PC-3 (cell line): Measurements from ENCODE around the gene GAS2L1. TPM values are rescaled to one million over a fixed set of nuclear protein-coding genes. Genes with fewer than 3 reads are reported as not detected.

ENCODE experiments used
- ATAC-seq: fragments of 200-7000 bp; cut with Tn5 transposase; 2 replicates; pipeline ENCODE4 v1.9.1; 2020; ENCODE audit warnings: mild to moderate bottlenecking, moderate library complexity
- BruUV-seq: library from RNA; stranded (reverse); fragments of 400-500 nt; replicated peaks from 2 replicates; lab custom pipeline; 2021; lab: Mats Ljungman, UMichigan
- CTCF ChIA-PET: fragments of 300-600 bp; sonication (Branson Sonifier 250); formaldehyde crosslinking; loops from one replicate; lab custom pipeline; 2022; ENCODE audit warnings: antibody characterized with exemption; lab: Charles Lee
- POLR2A ChIA-PET: fragments of 300-600 bp; sonication (Branson Sonifier 250); formaldehyde crosslinking; loops from one replicate; lab custom pipeline; 2022; ENCODE audit warnings: antibody characterized with exemption; ENCODE audit not compliant: unreplicated experiment; lab: Charles Lee
- DNase-seq: peaks from one replicate; pipeline ENCODE4 v3.0.0-alpha.2; 2015
- H2AFZ ChIP-seq: fragments of 300-600 bp; sonication (generic); 2 replicates; pipeline ENCODE4 v1.6.0; 2016; ENCODE audit warnings: antibody characterized with exemption, low read length
- H3F3A ChIP-seq: fragments of 300-600 bp; sonication (generic); one replicate; pipeline ENCODE4 v1.6.0; 2017; ENCODE audit warnings: antibody characterized with exemption, low read length, control low read depth, mild to moderate bottlenecking; ENCODE audit not compliant: unreplicated experiment
- H3K27ac ChIP-seq: fragments of 300-600 bp; sonication (generic); 2 replicates; pipeline ENCODE4 v1.5.1; 2016; ENCODE audit warnings: mild to moderate bottlenecking, low read length
- H3K27me3 ChIP-seq: fragments of 300-600 bp; sonication (generic); 2 replicates; pipeline ENCODE4 v1.6.1; 2016; ENCODE audit warnings: low read length, mixed read lengths
- H3K36me3 ChIP-seq: fragments of 300-600 bp; sonication (generic); 2 replicates; pipeline ENCODE4 v1.6.1; 2016; ENCODE audit warnings: low read depth, mixed run types, low read length, mixed read lengths
- H3K4me1 ChIP-seq: fragments of 300-600 bp; sonication (generic); 2 replicates; pipeline ENCODE4 v1.5.1; 2016; ENCODE audit warnings: low read length; ENCODE audit not compliant: insufficient read depth
- H3K4me2 ChIP-seq: fragments of 300-600 bp; sonication (generic); 2 replicates; pipeline ENCODE4 v1.6.0; 2016; ENCODE audit warnings: low read length
- H3K4me3 ChIP-seq: fragments of 300-600 bp; sonication (generic); 2 replicates; pipeline ENCODE4 v1.5.1; 2016; ENCODE audit warnings: mild to moderate bottlenecking, low read length, mixed read lengths
- H3K79me2 ChIP-seq: fragments of 300-600 bp; sonication (generic); 2 replicates; pipeline ENCODE4 v1.6.1; 2017; ENCODE audit warnings: low read length, mixed read lengths
- H3K9ac ChIP-seq: fragments of 300-600 bp; sonication (generic); 2 replicates; pipeline ENCODE4 v1.6.0; 2016; ENCODE audit warnings: mild to moderate bottlenecking, low read length
- H3K9me2 ChIP-seq: fragments of 300-600 bp; sonication (generic); replicated peaks from 2 replicates; pipeline ENCODE4 v1.6.1; 2016; ENCODE audit warnings: mixed run types, low read length, mixed read lengths
- H3K9me3 ChIP-seq: fragments of 300-600 bp; sonication (generic); 2 replicates; pipeline ENCODE4 v1.6.1; 2016; ENCODE audit warnings: low read length, mixed read lengths
- H4K20me1 ChIP-seq: fragments of 300-600 bp; sonication (generic); 2 replicates; pipeline ENCODE4 v1.6.1; 2016; ENCODE audit warnings: low read length, mixed read lengths
- EZH2 ChIP-seq: fragments of 300-600 bp; sonication (generic); IDR thresholded peaks from one replicate; pipeline ENCODE4 v1.6.1; 2017; ENCODE audit warnings: antibody characterized with exemption, mild to moderate bottlenecking, low read length; ENCODE audit not compliant: unreplicated experiment
- EZH2phosphoT487 ChIP-seq: fragments of 300-600 bp; sonication (generic); IDR thresholded peaks from 2 replicates; pipeline ENCODE4 v1.6.1; 2018; ENCODE audit warnings: mild to moderate bottlenecking, antibody characterized with exemption, low read length, borderline replicate concordance
- intact Hi-C: fragments of 100-400 bp; cut with micrococcal nuclease; formaldehyde crosslinking; loops from 2 replicates; pipeline ENCODE4 v1.9.0; 2023
- total RNA-seq: library from RNA; depleted of rRNA; stranded (reverse); fragments of >200 nt; gene quantifications from 2 replicates; pipeline ENCODE4 v1.2.3, GENCODE V29; 2014
- TF ChIP-seq, protein P1 (sequence below): fragments of 300-600 bp; sonication (generic); conservative IDR thresholded peaks from 2 replicates; pipeline ENCODE4 v1.5.1; 2017; ENCODE audit warnings: antibody characterized with exemption, low read depth, mild to moderate bottlenecking, low read length

Gene GAS2L1
- total RNA-seq, 1 experiment from 2014 or later, result 58.4 TPM

DNA sequence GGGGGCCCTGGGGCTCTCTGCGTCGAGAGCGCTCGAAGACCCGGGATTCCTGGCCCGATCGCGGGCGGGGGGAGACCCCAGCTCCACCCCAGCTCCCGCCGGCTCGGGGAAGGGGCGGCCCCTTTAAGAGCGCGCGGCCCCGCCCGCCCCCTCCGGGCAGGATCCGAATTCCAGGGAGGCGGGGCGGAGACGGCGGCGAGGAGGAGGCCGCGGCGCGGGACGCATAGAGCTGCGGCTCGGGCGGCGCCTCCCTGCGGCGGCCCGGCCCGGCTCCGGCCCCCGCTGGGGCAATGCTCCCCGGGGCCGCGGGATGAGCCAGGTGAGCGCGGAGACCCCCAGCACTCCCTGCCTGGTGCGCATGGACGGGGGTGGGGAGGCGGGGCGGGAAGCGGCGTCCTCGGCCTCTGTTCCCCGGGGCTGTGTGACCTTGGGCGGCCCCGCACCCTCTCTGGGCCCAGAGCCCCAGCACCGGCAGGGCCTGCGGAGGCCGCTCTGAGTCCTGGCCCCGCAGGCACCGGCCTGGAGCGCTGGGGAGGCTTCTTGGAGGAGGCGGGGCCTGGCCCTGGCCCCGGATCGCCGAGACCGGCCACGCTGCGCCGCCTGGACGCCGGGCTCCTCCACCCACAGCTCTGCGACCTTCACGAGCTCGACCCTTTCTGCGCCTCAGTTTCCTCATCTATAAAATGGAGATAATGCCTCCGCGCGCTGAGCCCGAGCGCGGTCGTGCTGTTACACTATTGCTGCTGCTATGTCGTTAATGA lies 565 bp downstream of the GAS2L1 start:
- ATAC-seq, result peak; percentile 44

DNA sequence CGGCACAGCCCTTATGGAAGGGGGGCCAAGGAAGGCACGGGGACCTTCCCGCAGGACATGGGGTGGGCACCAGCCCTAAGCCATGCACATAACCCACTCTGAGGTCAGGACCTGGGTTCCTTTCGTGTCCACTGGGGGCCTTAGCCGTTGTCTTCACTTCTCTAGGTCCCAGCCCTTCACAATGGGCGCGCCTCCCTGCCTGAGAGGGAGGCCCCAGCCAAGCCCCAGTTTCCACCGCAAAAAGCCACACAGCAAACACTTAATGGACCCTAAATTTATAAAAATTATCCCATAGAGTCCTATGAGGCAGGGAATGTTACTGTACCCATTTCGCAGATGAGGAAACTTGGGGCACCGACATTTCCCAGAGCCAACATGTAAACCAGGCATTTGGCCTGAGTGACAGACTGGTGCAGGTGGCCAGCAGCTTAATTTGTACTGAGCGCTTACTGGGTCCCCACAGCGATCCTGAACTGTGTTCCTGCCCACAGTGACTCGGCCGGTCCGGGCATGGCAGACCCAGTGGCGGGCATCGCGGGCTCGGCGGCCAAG lies 1.2 kb downstream of the GAS2L1 start:
- ChIA-PET POLR2A (no interaction called here), CTCF (no interaction called here)
- Histone ChIP-seq H4K20me1 (no peaks in the 10 kb centered on the region), H3K36me3 (no peaks in the 10 kb centered on the region), H3K9ac (peak overlapping the region; percentile 89), H3K4me2 (peak overlapping the region; percentile 89), H3K79me2 (peaks cover 32% of the 10 kb centered on the region), H3K4me3 (peak overlapping the region; percentile 79), H3K27ac (peak overlapping the region; percentile 97), H2AFZ (0 out of 2 replicates have a peak overlapping the region, but pooled peaks have one; percentile 29), H3K9me3 (no peaks in the 10 kb centered on the region), H3K4me1 (peaks cover 37% of the 10 kb centered on the region), H3K9me2 (no peaks in the 10 kb centered on the region), H3F3A (no peaks in the 10 kb centered on the region), H3K27me3 (no peaks in the 10 kb centered on the region)
- TF ChIP-seq EZH2phosphoT487, result no peak
- TF ChIP-seq EZH2, result no peak
- TF ChIP-seq, protein P1, sequence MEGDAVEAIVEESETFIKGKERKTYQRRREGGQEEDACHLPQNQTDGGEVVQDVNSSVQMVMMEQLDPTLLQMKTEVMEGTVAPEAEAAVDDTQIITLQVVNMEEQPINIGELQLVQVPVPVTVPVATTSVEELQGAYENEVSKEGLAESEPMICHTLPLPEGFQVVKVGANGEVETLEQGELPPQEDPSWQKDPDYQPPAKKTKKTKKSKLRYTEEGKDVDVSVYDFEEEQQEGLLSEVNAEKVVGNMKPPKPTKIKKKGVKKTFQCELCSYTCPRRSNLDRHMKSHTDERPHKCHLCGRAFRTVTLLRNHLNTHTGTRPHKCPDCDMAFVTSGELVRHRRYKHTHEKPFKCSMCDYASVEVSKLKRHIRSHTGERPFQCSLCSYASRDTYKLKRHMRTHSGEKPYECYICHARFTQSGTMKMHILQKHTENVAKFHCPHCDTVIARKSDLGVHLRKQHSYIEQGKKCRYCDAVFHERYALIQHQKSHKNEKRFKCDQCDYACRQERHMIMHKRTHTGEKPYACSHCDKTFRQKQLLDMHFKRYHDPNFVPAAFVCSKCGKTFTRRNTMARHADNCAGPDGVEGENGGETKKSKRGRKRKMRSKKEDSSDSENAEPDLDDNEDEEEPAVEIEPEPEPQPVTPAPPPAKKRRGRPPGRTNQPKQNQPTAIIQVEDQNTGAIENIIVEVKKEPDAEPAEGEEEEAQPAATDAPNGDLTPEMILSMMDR, result no peak
- BruUV-seq, result TSS peak; percentile 22
- no peak for ATAC-seq
- peak; percentile 18 for DNase-seq
- intact Hi-C loops, result loop anchor here (2.0 to 5.0 kb wide), 2 partner anchors 39 to 40 kb away; partner anchors contain the start of gene EWSR1

More for the DNA sequence above, 565 bp downstream of the GAS2L1 start:
- peak overlapping the region; percentile 86 for H2AFZ ChIP-seq
- peaks cover 37% of the 10 kb centered on the region for H3K4me1 ChIP-seq
- no peaks in the 10 kb centered on the region for H4K20me1 ChIP-seq
- POLR2A ChIA-PET, result interaction anchor here (0.5 to 0.6 kb wide), 3 partner anchors 26 to 65 kb away, joined by 3 to 13 read pairs (median 4); no protein-coding TSS in a partner anchor
- peaks cover 32% of the 10 kb centered on the region for H3K79me2 ChIP-seq
- intact Hi-C loops, result loop anchor here (2.0 to 5.0 kb wide), 2 partner anchors 38 to 40 kb away; partner anchors contain the start of gene EWSR1
- peak; percentile 80 for DNase-seq
- no peaks in the 10 kb centered on the region for H3F3A ChIP-seq
- H3K27ac ChIP-seq, result peak overlapping the region; percentile 97
- no peaks in the 10 kb centered on the region for H3K36me3 ChIP-seq
- H3K9me2 ChIP-seq, result no peaks in the 10 kb centered on the region
- peak overlapping the region; percentile 89 for H3K4me2 ChIP-seq
- H3K9ac ChIP-seq, result peak overlapping the region; percentile 89
- no peaks in the 10 kb centered on the region for H3K9me3 ChIP-seq
- CTCF ChIA-PET, result interaction anchor here (1.0 kb wide), 1 partner anchor 217 kb away, joined by 3 read pairs; no protein-coding TSS in a partner anchor
- no TSS peak for BruUV-seq
- TF ChIP-seq EZH2phosphoT487 (no peak), EZH2 (no peak)
- TF ChIP-seq, protein P1, result no peak
- H3K4me3 ChIP-seq, result peak overlapping the region; percentile 79
- H3K27me3 ChIP-seq, result no peaks in the 10 kb centered on the region
